ENCODE measurements around the gene TMEM30B.

Gene TMEM30B

DNA sequence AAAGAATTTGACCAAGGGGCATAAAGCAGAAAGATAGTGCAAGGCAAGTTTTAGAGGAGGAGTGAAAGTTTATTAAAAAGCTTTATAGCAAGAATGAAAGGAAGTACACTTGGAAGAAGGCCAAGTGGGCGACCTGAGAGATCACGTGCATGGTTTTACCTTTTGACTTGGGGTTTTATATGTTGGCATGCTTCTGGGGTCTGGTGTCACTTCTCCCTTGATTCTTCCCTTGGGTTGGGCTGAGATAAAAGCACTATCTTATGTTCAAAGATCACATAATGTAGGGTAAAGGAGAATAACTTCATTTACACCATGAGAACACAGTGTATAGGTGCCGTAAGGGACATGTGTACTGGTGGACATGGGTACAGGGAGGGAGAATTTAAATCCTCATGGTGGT, 17.7 kb upstream of the TMEM30B start:
- no peak for FAIRE-seq

GRCh38 chr14:61297581-61297980, 16.4 kb upstream of the TMEM30B start:
- no peak for FAIRE-seq

DNA sequence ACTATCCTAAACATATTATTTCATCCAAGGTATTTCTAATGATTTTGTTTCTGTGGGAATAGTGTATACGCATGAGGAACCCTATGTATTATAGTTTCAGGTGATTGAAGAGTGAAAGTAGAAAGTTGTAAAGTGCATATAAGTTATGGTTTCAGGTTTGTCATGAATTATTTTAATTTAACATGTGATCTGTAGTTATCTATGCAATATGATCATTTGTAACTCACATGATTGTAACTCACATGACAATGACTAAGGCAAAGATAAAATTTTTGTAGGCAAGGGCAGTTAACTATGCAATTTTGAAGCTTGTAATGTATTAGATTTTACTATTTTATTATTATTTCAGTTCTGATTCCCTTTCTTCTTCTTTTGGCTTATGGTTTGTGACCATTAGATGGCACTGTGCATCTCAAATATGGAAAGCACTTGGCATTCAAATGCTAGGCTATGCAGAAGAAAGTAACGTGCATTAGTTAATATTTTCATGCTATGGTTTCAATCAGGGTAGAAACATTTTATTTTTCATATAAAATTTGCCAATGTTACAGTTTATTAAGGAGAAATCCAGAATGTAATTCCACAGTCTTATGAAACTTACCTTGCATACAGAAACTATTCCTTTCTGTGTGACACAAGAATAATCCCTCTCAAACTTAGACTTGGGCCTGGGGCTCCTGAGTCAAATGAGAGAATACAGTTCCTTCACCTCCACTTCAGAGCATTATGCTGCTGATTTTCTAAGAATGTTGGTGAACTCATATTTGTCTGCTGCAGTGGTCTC, 15.8 kb upstream of the TMEM30B start:
- FAIRE-seq = peak; percentile 69

DNA sequence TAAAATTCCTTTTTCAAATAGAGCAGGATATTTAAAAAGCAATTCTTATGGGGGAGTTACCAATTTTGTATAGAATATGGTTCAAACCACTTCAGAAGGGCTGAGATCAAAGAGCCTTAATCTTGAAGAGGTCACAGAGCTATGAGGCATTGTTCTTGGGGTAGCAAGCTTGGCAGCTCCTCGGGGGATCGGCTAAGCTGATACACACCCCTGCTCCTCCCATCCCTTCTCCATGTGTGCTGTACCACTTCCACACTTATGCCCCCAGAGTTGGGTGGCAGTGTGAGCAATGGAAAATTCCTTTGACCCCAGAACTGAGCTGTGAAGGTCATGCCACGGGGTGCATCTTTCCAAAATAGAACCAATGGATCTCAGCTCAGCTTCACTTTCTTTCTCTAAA, 15.0 kb upstream of the TMEM30B start:
- no peak for FAIRE-seq

DNA sequence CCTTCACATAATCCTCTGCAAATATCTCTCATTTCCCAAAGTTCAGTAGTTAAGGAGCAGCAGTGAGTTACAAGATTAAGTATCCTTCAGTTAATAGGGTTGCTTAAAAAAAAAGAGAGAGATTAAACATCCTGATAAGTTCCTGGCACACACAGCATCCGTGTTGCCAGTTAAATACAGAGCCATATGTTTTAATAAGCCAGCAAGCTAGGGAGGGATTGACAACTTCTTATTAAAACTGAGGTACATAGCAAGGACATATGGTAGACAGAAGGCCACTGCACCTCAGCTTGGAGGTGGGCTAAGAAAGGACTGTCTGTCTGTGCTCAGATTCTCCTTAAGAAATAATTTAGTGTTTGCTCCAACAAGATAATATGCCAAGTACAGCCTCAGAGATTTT, 9.6 kb upstream of the TMEM30B start:
- no peak for FAIRE-seq

DNA sequence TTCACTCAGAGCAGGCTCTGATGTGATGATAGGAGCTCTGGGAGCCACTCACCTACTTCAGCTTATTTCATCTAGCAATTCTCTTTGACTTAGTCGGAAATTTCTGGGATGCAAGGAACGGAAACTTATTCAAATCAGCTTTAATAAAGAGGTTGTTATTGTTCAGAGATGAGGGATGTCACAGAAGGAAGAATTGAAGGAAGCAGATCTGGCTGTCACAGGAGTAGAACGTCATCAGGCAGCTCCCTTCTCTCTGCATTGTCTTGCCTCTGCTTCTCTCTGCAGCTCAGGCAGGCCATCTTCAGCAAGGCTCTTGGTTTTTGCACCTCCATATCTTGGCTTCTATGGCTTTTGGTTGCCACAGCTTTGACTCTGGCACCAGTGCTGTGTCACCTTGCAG, 7.6 kb upstream of the TMEM30B start:
- FAIRE-seq = no peak

- FAIRE-seq = no peak
Observed at GRCh38 chr14:61288228-61288627, 7.1 kb upstream of the TMEM30B start.

- no peak for FAIRE-seq
Observed at GRCh38 chr14:61287196-61287595, 6.1 kb upstream of the TMEM30B start.

- no peak for FAIRE-seq
Observed at GRCh38 chr14:61285364-61285763, 4.2 kb upstream of the TMEM30B start.

GRCh38 chr14:61284001-61284400, 2.9 kb upstream of the TMEM30B start:
- no peak for FAIRE-seq

GRCh38 chr14:61282746-61283145, 1.6 kb upstream of the TMEM30B start:
- FAIRE-seq = no peak

- FAIRE-seq = no peak
Observed at GRCh38 chr14:61281948-61282275, 774 bp upstream of the TMEM30B start.

DNA sequence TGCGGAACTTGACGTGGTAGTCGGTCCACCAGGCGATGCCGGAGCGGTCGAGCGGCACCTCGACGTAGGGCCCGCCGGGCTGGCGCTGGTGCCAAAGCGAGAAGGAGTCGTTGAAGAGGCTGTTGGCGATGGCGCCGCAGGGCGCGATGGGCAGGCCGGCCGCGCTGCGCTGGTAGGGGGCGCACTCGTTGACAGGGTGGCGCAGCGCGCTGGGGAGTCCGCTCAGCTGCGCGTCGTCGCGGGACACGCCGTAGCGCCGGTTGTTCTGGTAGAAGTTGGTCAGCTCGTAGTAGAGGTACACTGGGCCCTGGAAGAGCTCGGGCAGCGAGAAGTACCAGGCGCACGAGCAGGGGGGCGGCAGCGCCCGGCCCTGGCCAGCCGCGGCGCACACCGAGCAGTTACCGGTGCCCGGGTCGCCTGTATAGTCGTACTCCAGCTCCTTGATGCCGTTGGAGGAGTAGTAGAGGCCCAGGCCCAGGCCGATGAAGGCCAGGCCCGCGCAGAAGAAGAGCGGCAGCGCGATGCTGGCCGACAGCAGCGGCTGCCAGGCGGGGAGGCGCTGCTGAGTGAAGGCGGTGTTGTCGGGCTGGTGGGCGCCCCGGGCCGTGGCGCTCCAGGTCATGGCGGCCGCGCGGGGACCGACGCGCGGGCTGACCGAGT, 482 bp downstream of the TMEM30B start:
- no peak for FAIRE-seq

- FAIRE-seq = no peak
Observed at GRCh38 chr14:61280092-61280525, 1.0 kb downstream of the TMEM30B start.

GRCh38 chr14:61279082-61279481, 2.1 kb downstream of the TMEM30B start:
- FAIRE-seq = no peak

- FAIRE-seq = no peak
Observed at GRCh38 chr14:61277784-61278183, 3.4 kb downstream of the TMEM30B start.

GRCh38 chr14:61277232-61277631, 3.9 kb downstream of the TMEM30B start:
- FAIRE-seq = no peak

DNA sequence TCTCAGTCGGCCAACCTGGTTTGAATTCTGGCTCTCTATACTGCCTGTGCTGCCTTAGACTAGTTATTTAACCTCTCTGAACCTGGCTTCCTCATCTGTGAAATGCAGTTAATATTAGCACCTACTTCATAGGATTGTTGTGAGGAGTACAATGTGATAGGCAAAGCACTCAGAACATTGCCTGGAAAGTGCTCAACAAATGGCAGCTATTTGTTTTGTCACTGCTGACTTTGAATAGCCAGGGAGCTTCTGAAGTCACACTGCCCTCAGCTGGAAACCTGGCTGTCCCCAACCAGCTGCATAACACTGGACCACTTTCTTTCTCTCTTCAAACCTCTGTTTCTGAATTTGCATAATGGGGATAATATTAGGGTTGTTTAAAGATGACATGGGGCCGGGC, 9.6 kb downstream of the TMEM30B start:
- FAIRE-seq = no peak

DNA sequence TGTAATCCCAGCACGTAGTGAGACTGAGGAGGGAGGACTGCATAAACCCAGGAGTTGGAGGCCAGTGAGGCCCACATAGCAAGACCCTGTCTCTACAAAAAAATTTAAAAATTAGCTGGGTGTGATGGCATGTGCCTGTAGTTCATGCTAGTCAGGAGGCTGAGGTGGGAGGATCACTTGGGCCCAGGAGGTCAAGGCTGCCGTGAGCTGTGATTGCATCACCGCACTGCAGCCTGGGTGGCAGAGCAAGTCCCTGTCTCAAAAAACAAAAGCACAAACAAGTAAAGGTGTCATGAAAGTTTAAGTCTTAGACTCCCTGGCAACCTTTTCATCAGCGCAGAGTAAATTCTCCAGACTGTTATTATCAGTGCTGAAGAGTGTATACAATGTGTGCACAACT, 10.4 kb downstream of the TMEM30B start:
- FAIRE-seq = no peak

GRCh38 chr14:61269321-61270083, 11.6 kb downstream of the TMEM30B start:
- FAIRE-seq = no peak

GRCh38 chr14:61268812-61269211, 12.3 kb downstream of the TMEM30B start:
- FAIRE-seq = no peak

DNA sequence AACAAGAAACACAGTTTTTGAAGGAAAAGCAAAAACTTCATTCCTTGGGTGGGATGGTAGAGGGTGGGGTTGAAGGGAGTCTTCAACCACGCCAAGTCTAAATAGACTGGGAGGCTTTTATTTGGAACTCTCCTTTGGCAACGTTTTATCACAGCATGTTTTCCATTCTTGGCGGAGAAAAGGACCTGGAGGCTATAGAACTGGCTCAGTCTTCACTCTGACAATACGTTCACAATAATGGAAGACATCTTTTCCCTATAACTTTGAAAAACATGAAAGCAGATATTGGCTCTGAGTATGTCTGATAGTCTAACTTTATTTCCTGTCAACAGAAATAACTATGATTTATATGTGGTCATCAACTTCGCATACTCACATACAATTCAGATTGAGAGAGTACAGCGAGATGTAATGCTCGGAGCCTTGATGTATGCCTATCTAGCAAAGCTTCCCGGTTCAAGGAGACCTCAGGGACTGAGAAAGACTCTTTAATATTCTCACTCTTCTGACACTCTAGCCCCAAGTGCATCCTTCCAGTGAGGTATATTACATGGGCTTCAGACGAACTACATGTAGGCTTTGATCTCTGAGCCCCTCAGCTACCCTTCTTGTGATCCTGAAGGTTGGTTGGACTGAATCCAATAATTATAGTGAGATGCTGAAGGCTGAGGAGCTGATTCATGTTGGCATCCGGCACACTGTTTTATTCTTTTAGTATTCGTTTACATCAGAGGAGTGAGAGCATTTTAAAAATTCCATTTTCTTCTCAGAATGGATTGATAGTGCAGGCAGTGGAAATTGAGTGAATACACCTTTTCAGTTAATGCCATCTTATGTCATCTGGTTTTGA, 14.0 kb downstream of the TMEM30B start:
- FAIRE-seq = no peak

GRCh38 chr14:61266436-61266835, 14.7 kb downstream of the TMEM30B start:
- no peak for FAIRE-seq
